ENCODE data around the gene SMIM35.

The SMIM35 gene

DNA sequence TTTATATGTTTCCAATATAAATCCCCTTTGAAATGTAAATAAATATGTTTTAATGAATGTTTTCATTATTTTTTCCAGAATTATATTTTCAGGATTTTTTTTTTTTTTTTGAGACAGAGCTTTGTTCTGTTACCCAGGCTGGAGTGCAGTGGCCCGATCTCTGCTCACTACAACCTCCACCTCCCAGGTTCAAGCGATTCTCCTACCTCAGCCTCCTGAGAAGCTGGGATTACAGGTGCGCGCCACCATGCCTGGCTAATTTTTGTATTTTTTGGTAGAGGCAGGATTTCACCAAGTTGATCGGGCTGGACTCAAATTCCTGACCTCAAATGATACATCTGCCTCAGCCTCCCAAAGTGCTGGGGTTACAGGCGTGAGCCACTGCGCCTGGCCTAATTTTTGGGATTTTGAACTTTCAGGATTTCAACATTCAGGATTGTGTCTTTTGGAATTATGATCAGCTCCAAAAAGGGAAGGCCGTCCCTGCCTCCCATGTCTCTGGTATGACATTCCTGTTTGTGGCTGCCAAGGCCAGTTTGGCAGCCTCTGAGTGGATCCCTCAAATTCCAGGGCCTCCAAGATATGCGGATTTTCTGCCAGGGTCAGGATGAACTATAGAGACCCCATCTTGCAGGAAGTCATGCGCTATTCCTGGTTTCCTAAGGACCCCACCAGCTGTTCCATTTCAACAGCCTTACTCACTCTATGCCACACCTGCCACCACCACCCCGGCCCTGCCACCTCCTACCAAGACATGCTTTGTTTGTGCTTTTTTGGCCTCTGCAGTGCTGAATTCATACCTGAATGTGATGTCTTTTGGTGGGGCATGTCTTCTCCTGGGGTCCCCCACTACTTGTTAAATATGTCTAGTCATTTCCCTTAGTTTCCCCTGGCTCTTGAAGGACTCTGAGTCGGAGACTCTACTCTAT lies 31.8 kb downstream of the SMIM35 start:
- ChIA-PET POLR2A (no interaction called here), CTCF (interaction anchor here (0.6 to 1.4 kb wide), 5 partner anchors 10 to 303 kb away, joined by 3 to 4 read pairs (median 4); no protein-coding TSS in a partner anchor)
- no peak for DNase-seq (ENCODE audit: extremely low spot score)
- TF ChIP-seq ELF4 (IDR thresholded peaks at IDR 0.05) (no peak), NFRKB (IDR thresholded peaks at IDR 0.05) (no peak)

DNA sequence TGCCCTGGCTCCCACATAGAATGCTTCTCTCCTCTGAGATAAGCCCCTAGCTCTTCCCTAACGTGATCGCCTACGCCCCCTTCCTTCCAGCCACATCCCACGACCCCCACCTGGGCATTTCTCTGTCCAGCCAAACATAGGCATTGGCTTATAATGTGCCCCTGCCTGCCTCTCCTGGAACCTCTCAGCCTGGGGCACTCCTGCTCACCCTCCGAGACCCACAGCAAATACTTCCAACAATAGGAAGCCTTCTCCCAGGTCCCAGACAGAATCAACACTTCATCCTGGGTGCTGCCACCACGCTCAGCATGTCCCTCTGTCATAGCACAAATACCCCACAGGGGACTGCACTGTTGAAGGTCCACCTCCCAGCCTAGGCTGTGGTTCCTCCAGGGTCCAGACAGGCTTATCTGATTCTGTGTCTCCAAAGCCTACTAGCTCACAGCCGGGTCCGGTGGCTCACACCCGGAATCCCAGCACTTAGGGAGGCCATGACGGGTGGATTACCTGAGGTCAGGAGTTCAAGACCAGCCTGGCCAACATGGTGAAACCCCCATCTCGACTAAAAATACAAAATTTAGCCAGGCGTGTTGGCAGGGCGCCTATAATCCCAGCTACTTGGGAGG lies 34.1 kb downstream of the SMIM35 start:
- CTCF ChIA-PET, result interaction anchor here (0.6 to 2.7 kb wide), 12 partner anchors 8 to 249 kb away, joined by 3 to 16 read pairs (median 6); partner anchors contain the start of gene FXYD2
- TF ChIP-seq LEF1 (IDR thresholded peaks at IDR 0.05; ENCODE audit: borderline replicate concordance), result no peak
- TF ChIP-seq ZNF384 (IDR thresholded peaks at IDR 0.05), result no peak
- TF ChIP-seq FOXM1 (IDR thresholded peaks at IDR 0.05; ENCODE audit: borderline replicate concordance), result no peak
- TF ChIP-seq, protein P1, sequence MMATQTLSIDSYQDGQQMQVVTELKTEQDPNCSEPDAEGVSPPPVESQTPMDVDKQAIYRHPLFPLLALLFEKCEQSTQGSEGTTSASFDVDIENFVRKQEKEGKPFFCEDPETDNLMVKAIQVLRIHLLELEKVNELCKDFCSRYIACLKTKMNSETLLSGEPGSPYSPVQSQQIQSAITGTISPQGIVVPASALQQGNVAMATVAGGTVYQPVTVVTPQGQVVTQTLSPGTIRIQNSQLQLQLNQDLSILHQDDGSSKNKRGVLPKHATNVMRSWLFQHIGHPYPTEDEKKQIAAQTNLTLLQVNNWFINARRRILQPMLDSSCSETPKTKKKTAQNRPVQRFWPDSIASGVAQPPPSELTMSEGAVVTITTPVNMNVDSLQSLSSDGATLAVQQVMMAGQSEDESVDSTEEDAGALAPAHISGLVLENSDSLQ (IDR thresholded peaks at IDR 0.05), result no peak
- no peak for TF ChIP-seq BHLHE40 (IDR thresholded peaks at IDR 0.05; ENCODE audit: borderline replicate concordance)
- no peak for TF ChIP-seq SP1 (IDR thresholded peaks at IDR 0.05)
- TF ChIP-seq ARNT (IDR thresholded peaks at IDR 0.05), result no peak
- no peak for TF ChIP-seq SUZ12 (IDR thresholded peaks at IDR 0.05)
- TF ChIP-seq FOXA1 (IDR thresholded peaks at IDR 0.05), result no peak
- no peak for TF ChIP-seq CTBP1 (IDR thresholded peaks at IDR 0.05; ENCODE audit: borderline replicate concordance)
- no peak for TF ChIP-seq NFRKB (IDR thresholded peaks at IDR 0.05)
- no peak for TF ChIP-seq FOXK2 (IDR thresholded peaks at IDR 0.05)
- no peak for TF ChIP-seq L3MBTL2 (conservative IDR thresholded peaks at IDR 0.05)
- TF ChIP-seq ELF4 (IDR thresholded peaks at IDR 0.05), result no peak
- DNase-seq (ENCODE audit: extremely low spot score), result no peak
- POLR2A ChIA-PET, result no interaction called here

DNA sequence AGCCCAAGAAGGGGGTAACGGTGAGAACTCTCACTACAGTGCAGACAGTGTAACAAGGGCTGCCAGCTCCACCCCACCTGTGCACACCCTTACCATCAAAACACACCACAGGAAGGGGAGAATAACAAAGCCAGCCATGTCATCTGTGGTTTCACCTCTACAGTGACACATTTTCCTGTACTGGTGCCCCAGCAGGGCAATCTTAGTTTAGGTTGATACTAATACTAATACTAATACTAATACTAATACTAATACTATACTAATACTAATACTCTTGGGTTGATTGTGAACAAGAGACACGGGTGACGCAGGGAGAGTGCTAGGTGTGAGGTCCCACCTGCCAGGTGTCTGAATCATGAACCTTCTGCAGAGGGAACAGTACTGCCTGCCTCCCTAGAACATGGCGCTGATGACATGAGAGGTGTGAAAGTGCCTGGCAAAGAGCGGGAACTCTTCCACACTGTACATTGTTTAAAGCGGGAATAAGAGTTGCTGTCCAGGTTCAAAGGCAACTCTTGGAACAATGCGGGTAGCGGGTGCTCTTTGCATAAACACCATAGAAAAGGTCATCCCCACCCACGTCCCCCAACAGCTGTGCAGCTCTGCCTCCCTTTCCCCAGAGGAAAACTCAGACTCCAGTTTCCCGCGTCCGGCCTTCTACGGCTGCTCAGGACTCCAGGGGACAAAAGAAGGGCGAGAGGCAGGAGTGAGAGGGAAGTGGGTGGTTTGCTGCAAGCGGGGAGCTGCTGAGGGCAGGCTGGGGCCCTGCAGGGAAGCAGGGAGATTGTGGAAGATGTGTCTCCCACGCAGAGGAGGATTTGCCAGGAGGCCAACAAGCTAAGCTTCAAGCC lies 34.9 kb downstream of the SMIM35 start:
- ChIA-PET POLR2A (no interaction called here), CTCF (interaction anchor here (0.6 to 2.7 kb wide), 4 partner anchors 100 to 250 kb away, joined by 3 to 15 read pairs (median 8); no protein-coding TSS in a partner anchor)
- no peak for DNase-seq (ENCODE audit: extremely low spot score)
- TF ChIP-seq BHLHE40 (IDR thresholded peaks at IDR 0.05; ENCODE audit: borderline replicate concordance) (no peak), SUZ12 (IDR thresholded peaks at IDR 0.05) (no peak), CTBP1 (IDR thresholded peaks at IDR 0.05; ENCODE audit: borderline replicate concordance) (no peak), FOXA1 (IDR thresholded peaks at IDR 0.05) (no peak), TARDBP (IDR thresholded peaks at IDR 0.05) (no peak), ARNT (IDR thresholded peaks at IDR 0.05) (no peak), HDGF (IDR thresholded peaks at IDR 0.05; ENCODE audit: borderline replicate concordance) (no peak)

DNA sequence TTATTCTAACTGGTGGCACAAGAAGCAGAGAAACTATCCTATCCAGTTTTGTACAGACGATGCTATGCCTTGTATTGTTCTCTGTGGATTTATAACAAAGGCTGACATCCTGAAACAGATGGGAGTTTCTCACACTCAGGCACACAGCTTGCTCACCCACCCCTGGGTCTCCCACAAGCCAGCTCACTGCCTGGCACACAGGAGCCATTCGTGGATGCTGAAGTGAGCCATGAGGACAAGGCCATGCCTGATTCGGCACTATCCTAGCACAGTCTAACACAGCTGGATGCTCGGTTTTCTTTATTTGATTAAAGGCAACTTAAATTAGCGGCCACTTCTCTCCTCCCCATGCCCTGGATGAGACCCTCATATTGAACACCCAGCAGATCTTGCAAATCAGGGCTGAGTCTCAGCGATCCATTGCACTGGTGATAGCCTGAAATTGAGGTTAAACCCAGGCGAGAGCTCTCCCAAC lies 35.6 kb downstream of the SMIM35 start:
- POLR2A ChIA-PET, result no interaction called here
- DNase-seq (ENCODE audit: extremely low spot score), result no peak
- TF ChIP-seq FOXA1 (IDR thresholded peaks at IDR 0.05) (no peak), SUZ12 (IDR thresholded peaks at IDR 0.05) (no peak), FOXK2 (IDR thresholded peaks at IDR 0.05) (no peak)
- CTCF ChIA-PET, result no interaction called here

DNA sequence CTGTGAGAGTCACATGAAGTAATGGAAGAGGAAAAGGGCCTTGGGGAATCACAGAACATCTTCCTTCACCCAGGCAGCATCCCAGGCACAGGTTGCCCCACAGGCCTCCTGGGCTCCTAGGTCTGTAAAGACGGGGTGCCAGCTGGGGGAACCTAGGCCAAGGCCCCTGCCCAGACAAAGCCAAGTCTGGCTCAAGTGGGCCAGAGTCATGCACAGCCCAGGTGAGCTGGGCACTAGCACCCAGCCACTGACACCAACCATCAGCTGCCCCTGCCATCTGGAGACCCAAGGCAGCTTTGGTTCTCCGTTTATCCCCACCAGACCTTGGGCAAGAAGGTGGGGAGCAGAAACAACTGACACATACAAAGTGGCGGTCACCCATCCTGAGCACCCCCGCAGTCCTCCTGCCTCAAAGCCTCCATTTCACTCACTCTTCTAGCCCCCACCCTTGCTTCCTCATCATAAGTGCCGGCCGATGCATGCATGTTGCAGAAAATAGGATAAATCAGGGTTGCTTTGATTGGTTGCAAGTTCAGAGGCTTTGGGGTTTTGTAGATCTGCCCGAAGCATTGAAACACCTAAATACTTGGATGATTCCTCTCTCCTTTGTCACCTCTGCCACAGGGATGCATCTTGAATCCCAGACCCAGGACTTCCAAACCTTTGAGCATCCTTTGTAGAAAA lies 36.4 kb downstream of the SMIM35 start:
- no peak for DNase-seq (ENCODE audit: extremely low spot score)
- TF ChIP-seq, protein P1 (IDR thresholded peaks at IDR 0.05), result no peak
- TF ChIP-seq FOXK2 (IDR thresholded peaks at IDR 0.05), result no peak
- TF ChIP-seq HDGF (IDR thresholded peaks at IDR 0.05; ENCODE audit: borderline replicate concordance), result no peak
- no peak for TF ChIP-seq ARNT (IDR thresholded peaks at IDR 0.05)
- TF ChIP-seq ELF4 (IDR thresholded peaks at IDR 0.05), result no peak
- no peak for TF ChIP-seq BHLHE40 (IDR thresholded peaks at IDR 0.05; ENCODE audit: borderline replicate concordance)
- TF ChIP-seq ZNF384 (IDR thresholded peaks at IDR 0.05), result no peak
- no peak for TF ChIP-seq SUZ12 (IDR thresholded peaks at IDR 0.05)
- TF ChIP-seq LEF1 (IDR thresholded peaks at IDR 0.05; ENCODE audit: borderline replicate concordance), result no peak
- no peak for TF ChIP-seq NFRKB (IDR thresholded peaks at IDR 0.05)
- no peak for TF ChIP-seq FOXA1 (IDR thresholded peaks at IDR 0.05)
- no peak for TF ChIP-seq SP1 (IDR thresholded peaks at IDR 0.05)
- TF ChIP-seq FOXM1 (IDR thresholded peaks at IDR 0.05; ENCODE audit: borderline replicate concordance), result no peak
- TF ChIP-seq L3MBTL2 (conservative IDR thresholded peaks at IDR 0.05), result no peak
- ChIA-PET CTCF (no interaction called here), POLR2A (no interaction called here)

DNA sequence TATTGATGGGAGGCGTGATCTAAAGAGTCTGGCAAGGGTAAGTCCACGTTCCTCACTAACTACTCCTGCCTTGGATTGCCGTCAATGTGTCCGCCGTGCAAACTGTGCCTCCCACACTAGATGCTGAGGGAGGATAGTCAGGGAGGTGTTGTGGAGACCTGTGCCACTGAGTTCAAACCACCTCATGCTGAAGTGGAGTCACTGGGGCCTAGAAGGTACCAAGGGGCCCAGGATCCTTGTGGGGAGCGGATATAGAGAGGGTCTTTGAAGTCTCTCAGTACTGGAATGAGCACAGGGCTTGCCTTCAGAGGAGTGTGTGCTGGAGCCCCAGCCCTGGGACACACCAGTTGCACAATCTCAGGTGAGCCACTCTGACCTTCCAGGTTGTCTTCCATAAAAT lies 37.0 kb downstream of the SMIM35 start:
- DNase-seq (ENCODE audit: extremely low spot score), result no peak
- TF ChIP-seq FOXM1 (IDR thresholded peaks at IDR 0.05; ENCODE audit: borderline replicate concordance) (no peak), SP1 (IDR thresholded peaks at IDR 0.05) (no peak), NFRKB (IDR thresholded peaks at IDR 0.05) (no peak), L3MBTL2 (conservative IDR thresholded peaks at IDR 0.05) (no peak), LEF1 (IDR thresholded peaks at IDR 0.05; ENCODE audit: borderline replicate concordance) (no peak)
- ChIA-PET POLR2A (no interaction called here), CTCF (interaction anchor here (1.0 kb wide), 1 partner anchor 9 kb away, joined by 6 read pairs; no protein-coding TSS in a partner anchor)
